Non-pigmented ciliary epithelial cell (primary cell): ENCODE results near the gene SREBF1.
A peak's percentile ranks its signal among the peaks of the same experiment; 100 is the strongest.

Source experiments
- DNase-seq: peaks from one replicate; pipeline ENCODE4 v3.0.0-alpha.2; 2010; ENCODE audit warnings: low read depth

Gene SREBF1

GRCh38 chr17:17824119-17824782 is 12.5 kb downstream of the SREBF1 start:
- DNase-seq = no peak

DNA sequence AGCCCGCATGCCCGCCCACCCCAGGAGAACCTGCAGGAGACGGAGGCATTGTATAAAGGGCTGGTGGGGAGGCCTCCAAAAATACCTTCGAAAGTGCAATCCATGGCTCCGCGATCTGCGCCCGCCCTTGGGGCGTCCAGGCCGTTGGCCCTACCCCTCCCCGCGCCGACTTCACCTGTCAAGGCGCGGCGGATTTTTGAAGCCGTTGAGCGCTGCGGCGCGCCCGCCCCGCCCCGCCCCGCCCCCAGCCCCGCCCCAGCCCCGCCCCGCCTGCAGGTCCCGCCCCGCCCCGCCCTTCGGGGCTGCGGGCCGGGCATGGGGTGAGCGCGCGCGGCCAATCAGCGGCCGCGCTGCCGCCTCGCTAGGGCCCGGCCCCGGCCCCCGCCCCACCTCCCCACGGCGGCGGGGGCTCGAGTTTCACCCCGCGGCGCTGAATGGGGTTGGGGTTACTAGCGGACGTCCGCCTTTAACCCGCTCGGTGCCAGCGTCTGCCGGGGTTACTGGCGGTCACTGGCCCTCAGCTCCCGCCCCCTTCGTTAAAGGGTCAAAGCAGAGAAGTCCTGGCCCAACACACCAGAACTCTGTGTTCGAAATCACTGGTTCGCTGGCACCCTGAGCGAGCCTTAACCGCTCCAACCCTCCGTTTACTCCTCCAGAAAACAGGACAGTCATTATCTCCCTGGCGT is 13.2 kb downstream of the SREBF1 start:
- no peak for DNase-seq

DNA sequence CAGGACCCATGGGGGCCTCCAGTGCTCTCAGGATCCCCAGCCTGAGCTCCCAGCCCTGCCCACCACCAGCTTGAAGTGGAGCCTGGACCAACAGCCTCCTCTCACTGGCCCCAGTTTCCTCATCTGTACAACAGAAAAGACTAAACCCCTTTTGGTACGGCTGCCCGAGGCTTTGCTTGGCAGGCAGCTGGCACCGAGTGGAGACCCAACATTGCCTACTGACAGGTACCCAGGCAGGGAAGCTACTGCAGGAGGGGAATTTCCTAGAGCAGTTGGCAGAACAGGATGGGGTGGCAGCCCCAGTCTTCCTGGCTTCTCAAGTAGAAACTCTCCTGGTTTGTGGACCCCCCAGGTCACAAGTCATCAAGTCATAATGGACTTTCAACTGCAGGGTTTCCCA is 14.2 kb downstream of the SREBF1 start:
- no peak for DNase-seq

GRCh38 chr17:17822189-17822588 is 14.6 kb downstream of the SREBF1 start:
- no peak for DNase-seq

GRCh38 chr17:17820463-17821158 is 16.2 kb downstream of the SREBF1 start:
- DNase-seq = no peak

DNA sequence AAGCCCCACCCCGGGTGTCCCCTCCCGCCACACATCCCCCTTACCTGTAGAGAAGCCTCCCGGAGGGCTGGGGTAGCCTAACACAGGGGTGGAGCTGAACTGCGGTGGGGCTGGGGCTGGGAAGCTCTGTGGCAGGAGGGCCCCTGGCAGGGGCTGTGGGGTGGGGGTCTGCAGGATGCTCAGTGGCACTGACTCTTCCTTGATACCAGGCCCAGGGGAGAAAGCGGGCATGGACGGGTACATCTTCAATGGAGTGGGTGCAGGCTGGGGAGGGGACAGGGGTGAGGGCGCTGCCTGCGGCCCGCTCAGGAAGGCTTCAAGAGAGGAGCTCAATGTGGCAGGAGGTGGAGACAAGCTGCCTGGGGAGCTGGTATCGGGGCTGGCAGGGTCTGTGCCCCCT is 16.7 kb downstream of the SREBF1 start:
- no peak for DNase-seq

GRCh38 chr17:17819561-17819995 is 17.2 kb downstream of the SREBF1 start:
- peak; percentile 77 for DNase-seq

- no peak for DNase-seq
Observed at GRCh38 chr17:17819111-17819510, 17.7 kb downstream of the SREBF1 start.

GRCh38 chr17:17818088-17818526 is 18.7 kb downstream of the SREBF1 start:
- no peak for DNase-seq

DNA sequence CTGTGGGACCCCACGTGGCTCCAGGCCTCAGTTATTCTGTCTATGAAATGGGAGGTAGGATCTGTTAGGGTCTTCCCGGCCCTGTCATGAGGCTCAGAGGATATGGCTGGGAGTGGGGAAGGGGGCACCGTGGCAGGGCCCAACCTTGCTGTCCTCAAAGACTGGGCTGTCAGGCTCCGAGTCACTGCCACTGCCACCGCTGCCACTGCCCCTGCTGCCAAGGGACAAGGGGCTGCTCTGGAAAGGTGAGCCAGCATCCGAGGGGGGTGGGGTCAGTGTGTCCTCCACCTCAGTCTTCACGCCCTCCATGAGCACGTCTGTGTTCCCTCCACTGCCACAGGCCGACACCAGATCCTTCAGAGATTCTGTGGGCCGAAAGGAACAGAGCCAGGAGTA is 19.2 kb downstream of the SREBF1 start:
- DNase-seq = no peak

DNA sequence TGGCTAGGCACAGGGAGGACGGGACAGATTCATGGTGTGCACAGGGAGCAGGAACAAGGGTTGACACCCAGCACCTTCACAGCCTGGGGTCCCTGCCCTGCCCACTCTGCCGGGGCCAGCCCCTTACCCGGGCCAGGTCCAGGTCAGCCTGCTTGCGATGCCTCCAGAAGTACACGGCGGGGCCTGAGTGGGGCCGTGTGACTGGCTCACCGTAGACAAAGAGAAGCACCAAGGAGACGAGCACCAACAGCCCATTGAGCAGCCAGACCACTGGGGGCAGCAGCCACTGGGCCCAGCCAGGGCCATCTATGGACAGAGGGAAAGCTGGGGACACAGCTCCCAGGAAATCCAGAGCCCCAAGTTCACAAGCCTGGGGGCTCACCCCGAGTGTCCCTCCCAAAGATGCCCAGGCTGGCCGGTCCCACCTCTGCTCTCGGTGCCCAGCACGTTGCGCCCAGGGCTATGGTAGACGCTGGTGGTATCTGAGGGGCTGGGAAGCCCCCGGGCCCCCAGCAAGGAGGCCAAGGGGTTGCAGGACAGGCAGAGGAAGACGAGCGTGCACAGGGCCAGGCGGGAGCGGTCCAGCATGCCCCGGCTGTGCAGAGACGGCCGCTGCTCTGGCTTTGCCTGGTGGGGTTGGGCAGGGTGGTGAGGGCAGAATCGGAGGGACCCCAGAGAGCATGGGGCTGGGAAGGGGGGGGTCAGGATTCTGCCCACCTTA is 19.8 kb downstream of the SREBF1 start:
- no peak for DNase-seq

DNA sequence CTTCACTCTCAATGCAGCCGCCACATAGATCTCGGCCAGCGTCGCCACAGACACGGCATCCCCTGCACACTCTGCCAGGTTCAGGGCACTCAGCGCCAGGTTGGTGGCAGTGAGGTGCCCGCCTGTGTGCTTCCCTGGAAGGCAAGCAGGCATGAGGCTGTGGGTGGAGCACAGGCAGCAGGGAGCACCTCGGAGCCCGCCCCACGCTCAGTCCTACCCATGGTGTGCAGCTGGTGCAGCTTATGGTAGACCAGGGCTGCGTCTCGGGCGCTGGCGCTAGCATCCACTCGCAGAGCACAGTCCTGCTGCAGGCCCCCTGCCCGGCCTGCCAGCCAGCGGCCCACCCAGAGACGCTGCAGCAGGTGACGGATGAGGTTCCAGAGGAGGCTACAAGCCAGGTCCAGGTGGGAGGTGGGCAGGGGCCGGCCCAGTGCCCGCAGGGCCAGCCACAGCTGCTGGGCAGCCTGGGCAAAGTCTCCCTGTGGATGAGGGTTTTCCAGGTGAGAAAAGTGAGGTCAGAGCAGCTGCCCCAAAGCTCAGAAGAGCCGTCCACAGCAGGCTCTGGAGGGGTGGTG is 20.5 kb downstream of the SREBF1 start:
- DNase-seq = no peak

- no peak for DNase-seq
Observed at GRCh38 chr17:17815436-17816200, 21.2 kb downstream of the SREBF1 start.

GRCh38 chr17:17815062-17815406 is 21.8 kb downstream of the SREBF1 start:
- DNase-seq = no peak

GRCh38 chr17:17814162-17815061 is 22.4 kb downstream of the SREBF1 start:
- no peak for DNase-seq

DNA sequence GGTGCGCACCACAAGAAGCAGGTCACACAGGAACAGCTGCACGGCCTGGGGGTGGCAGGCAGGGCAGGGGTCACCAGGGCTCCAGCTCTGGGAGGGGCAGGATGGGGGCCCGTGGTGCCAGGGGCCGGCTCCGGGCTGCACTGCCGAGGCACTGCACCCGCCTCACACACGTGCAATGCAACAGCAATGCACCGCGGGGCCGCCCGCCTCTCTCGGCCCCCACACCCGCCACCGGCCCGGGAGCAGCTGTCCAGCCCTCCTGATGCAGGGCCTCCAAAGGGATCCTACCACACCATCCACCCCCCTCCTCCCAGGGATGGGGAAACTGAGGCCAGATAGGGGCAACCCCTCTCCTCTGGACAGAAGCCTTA is 23.1 kb downstream of the SREBF1 start:
- no peak for DNase-seq

- DNase-seq = no peak
Observed at GRCh38 chr17:17813055-17813724, 23.6 kb downstream of the SREBF1 start.

DNA sequence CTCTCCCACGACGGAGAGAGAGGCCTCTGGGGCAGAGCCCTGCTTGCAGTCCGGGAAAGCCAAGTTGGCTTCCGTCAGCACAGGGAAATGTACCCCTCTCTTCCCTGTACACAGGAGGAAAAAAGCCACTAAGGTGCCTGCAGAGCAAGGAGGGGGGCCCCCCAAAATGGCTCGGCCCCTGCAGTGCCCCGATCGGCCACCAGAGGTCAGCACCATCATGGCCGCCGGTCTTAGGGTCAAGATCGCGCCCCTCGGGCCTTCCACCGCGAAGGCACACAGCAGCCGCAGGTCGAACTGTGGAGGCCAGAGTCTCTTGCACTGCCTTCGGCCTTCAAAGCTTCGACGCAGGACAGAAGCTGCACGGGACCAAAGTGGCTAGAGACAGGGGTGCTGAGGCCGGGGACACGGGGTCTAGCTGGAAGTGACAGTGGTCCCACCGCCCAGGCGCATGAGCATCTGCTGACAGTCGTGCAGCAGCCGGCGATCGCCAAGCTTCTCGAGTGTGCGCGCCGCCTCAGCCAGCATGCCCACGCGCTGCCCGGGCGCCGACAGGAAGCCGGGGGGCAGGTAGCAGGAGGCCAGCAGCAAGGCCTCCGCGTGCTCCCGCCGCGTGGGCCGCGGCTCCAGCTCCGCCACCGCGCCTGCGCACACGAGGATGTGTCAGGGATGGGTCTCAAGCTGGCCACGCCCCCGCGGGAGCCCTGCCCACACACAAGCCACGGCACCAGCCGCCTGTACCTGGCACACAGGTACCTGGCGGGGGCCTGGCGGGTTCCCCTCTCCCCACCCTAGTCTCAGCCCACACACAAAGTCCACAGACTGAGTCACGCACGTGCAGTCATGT is 24.4 kb downstream of the SREBF1 start:
- DNase-seq = no peak
